ENCODE measurements around the gene HSF2BP.
"Not testable (repeated sequence)": the region's sequence is repeated elsewhere in the genome, so short reads cannot be mapped to it uniquely, and the experiment has no call there.

HSF2BP gene

GRCh38 chr21:43659136-43660000 is at the start of gene HSF2BP, which contains the start of gene RRP1B:
HSF2BP (minus strand) TSS chr21:43659488; CDS start chr21:43658096, 1,392 bp downstream.
RRP1B (plus strand) TSS chr21:43659560; CDS start chr21:43659665, 105 bp downstream.
- peak; percentile 85 for DNase-seq

- no peak for DNase-seq
Measured at GRCh38 chr21:43708745-43709381, 49.6 kb upstream of the HSF2BP start.

GRCh38 chr21:43707462-43707861 is 48.2 kb upstream of the HSF2BP start:
- DNase-seq, result no peak

GRCh38 chr21:43703035-43703880 is 44.0 kb upstream of the HSF2BP start:
- DNase-seq, result no peak

- no peak for DNase-seq
Measured at GRCh38 chr21:43702785-43703034, 43.4 kb upstream of the HSF2BP start.

- DNase-seq, result no peak
Measured at GRCh38 chr21:43701936-43702784, 42.9 kb upstream of the HSF2BP start.

GRCh38 chr21:43699933-43700599 is 40.8 kb upstream of the HSF2BP start:
- DNase-seq, result no peak

- not testable (repeated sequence) for DNase-seq
Measured at GRCh38 chr21:43699492-43699777, 40.1 kb upstream of the HSF2BP start.

GRCh38 chr21:43697758-43698643 is 38.7 kb upstream of the HSF2BP start:
- no peak for DNase-seq

- no peak for DNase-seq
Measured at GRCh38 chr21:43696214-43696613, 36.9 kb upstream of the HSF2BP start.

- DNase-seq, result no peak
Measured at GRCh38 chr21:43694437-43695079, 35.3 kb upstream of the HSF2BP start.

GRCh38 chr21:43693981-43694380 is 34.7 kb upstream of the HSF2BP start:
- DNase-seq, result no peak

- no peak for DNase-seq
Measured at GRCh38 chr21:43692949-43693348, 33.7 kb upstream of the HSF2BP start.

GRCh38 chr21:43691801-43692200 is 32.5 kb upstream of the HSF2BP start:
- DNase-seq, result no peak

GRCh38 chr21:43691086-43691795 is 32.0 kb upstream of the HSF2BP start:
- no peak for DNase-seq

GRCh38 chr21:43690346-43690745 is 31.1 kb upstream of the HSF2BP start:
- no peak for DNase-seq

GRCh38 chr21:43689556-43690337 is 30.5 kb upstream of the HSF2BP start:
- DNase-seq, result no peak

GRCh38 chr21:43688906-43689305 is 29.6 kb upstream of the HSF2BP start:
- DNase-seq, result no peak

Measured in activated CD4-positive, CD25-positive, alpha-beta regulatory T cell treated with anti-CD3 and anti-CD28 coated beads, Interleukin-2, amount 50 U/mL, for 72 hours (primary cell).